Neural cell (in vitro differentiated cells): ENCODE data around the gene TRPM3. TPM values are rescaled to one million over a fixed set of nuclear protein-coding genes. Genes with fewer than 3 reads are reported as not detected.
A peak's percentile ranks its signal among the peaks of the same experiment; 100 is the strongest.

Source experiments
- H2AFZ ChIP-seq: fragments of 200-600, 300-800 bp; sonication (generic), shearing (Covaris generic); 2 replicates; pipeline ENCODE4 v1.6.0; 2014; ENCODE audit warnings: low read depth, mild to moderate bottlenecking, antibody characterized with exemption, low read length, moderate library complexity
- H3F3A ChIP-seq: fragments of 200-600 bp; shearing (Covaris generic); 2 replicates; pipeline ENCODE4 v1.6.1; 2016; ENCODE audit warnings: mild to moderate bottlenecking, moderate library complexity, mixed read lengths, antibody characterized with exemption, low read length; ENCODE audit not compliant: insufficient read depth, poor library complexity, severe bottlenecking
- H3K27ac ChIP-seq: fragments of 200-600, 300-800 bp; sonication (generic), shearing (Covaris generic); 2 replicates; pipeline ENCODE4 v1.5.1; 2014; ENCODE audit warnings: mild to moderate bottlenecking, low read length, moderate library complexity
- H3K27me3 ChIP-seq: fragments of 300-800, 200-600 bp; sonication (generic), shearing (Covaris generic); 2 replicates; pipeline ENCODE4 v1.6.0; 2014; ENCODE audit warnings: mild to moderate bottlenecking, low read depth, low read length, moderate library complexity; ENCODE audit not compliant: insufficient read depth
- H3K36me3 ChIP-seq: fragments of 300-800, 200-600 bp; sonication (generic), shearing (Covaris generic); 2 replicates; pipeline ENCODE4 v1.5.1; 2014; ENCODE audit warnings: mild to moderate bottlenecking, antibody characterized with exemption, low read length, moderate library complexity; ENCODE audit not compliant: insufficient read depth
- H3K4me2 ChIP-seq: fragments of 300-800, 200-600 bp; sonication (generic), shearing (Covaris generic); 2 replicates; pipeline ENCODE4 v1.6.0; 2014; ENCODE audit warnings: mild to moderate bottlenecking, low read length
- H3K4me3 ChIP-seq: fragments of 300-800, 200-600 bp; sonication (generic), shearing (Covaris generic); 2 replicates; pipeline ENCODE4 v1.5.1; 2014; ENCODE audit warnings: mild to moderate bottlenecking, low read length, moderate library complexity
- H3K79me2 ChIP-seq: fragments of 200-600 bp; shearing (Covaris generic); replicated peaks from 2 replicates; pipeline ENCODE4 v1.6.0; 2014; ENCODE audit warnings: mild to moderate bottlenecking, low read length, moderate library complexity; ENCODE audit not compliant: insufficient read depth
- H3K9ac ChIP-seq: fragments of 300-800, 200-600 bp; sonication (generic), shearing (Covaris generic); 2 replicates; pipeline ENCODE4 v1.6.1; 2016; ENCODE audit warnings: mild to moderate bottlenecking, low read length, mixed read lengths
- H3K9me2 ChIP-seq: fragments of 200-600 bp; shearing (Covaris generic); 2 replicates; pipeline ENCODE4 v1.6.1; 2016; ENCODE audit warnings: mild to moderate bottlenecking, low read length, mixed read lengths; ENCODE audit not compliant: insufficient read depth
- H3K9me3 ChIP-seq: fragments of 200-600, 300-800 bp; sonication (generic), shearing (Covaris generic); 2 replicates; pipeline ENCODE4 v1.6.1; 2016; ENCODE audit warnings: mild to moderate bottlenecking, mixed run types, low read length, moderate library complexity, mixed read lengths
- H4K20me1 ChIP-seq: fragments of 200-600 bp; shearing (Covaris generic); 2 replicates; pipeline ENCODE4 v1.6.1; 2016; ENCODE audit warnings: mild to moderate bottlenecking, mixed run types; ENCODE audit not compliant: insufficient read depth
- EP300 ChIP-seq: fragments of 450-650 bp; conservative IDR thresholded peaks from 2 replicates; pipeline ENCODE4 v1.6.1; 2014; ENCODE audit warnings: antibody characterized with exemption, mild to moderate bottlenecking, moderate library complexity; ENCODE audit not compliant: poor library complexity, severe bottlenecking
- EZH2 ChIP-seq: fragments of 200-600, 300-800 bp; shearing (Covaris generic), sonication (generic); IDR thresholded peaks from 2 replicates; pipeline ENCODE4 v1.6.1; 2014; ENCODE audit warnings: antibody characterized with exemption, low read length, borderline replicate concordance, mild to moderate bottlenecking; ENCODE audit not compliant: insufficient read depth, poor library complexity, severe bottlenecking
- MXI1 ChIP-seq: fragments of 450-650 bp; conservative IDR thresholded peaks from 2 replicates; pipeline ENCODE4 v1.6.1; 2014; ENCODE audit warnings: antibody characterized with exemption, mild to moderate bottlenecking; ENCODE audit not compliant: poor library complexity, severe bottlenecking
- POLR2AphosphoS5 ChIP-seq: IDR thresholded peaks from 2 replicates; pipeline ENCODE4 v1.6.1; 2012
- RAD21 ChIP-seq: fragments of 450-650 bp; conservative IDR thresholded peaks from 2 replicates; pipeline ENCODE4 v1.6.1; 2014; ENCODE audit warnings: antibody characterized with exemption, mild to moderate bottlenecking, moderate library complexity
- SMC3 ChIP-seq: fragments of 450-650 bp; conservative IDR thresholded peaks from 2 replicates; pipeline ENCODE4 v1.6.1; 2014; ENCODE audit warnings: antibody characterized with exemption, mild to moderate bottlenecking, moderate library complexity; ENCODE audit not compliant: poor library complexity
- TAF1 ChIP-seq: IDR thresholded peaks from 2 replicates; pipeline ENCODE4 v1.6.1; 2012; ENCODE audit warnings: low read depth
- polyA plus RNA-seq: library from polyadenylated mRNA; depleted of rRNA; stranded (reverse); fragments of >200 nt; gene quantifications from 2 replicates; pipeline ENCODE4 v1.2.3, GENCODE V29; 2014
- TF ChIP-seq, protein P1 (sequence below): IDR thresholded peaks from 2 replicates; pipeline ENCODE4 v1.6.1; 2012; ENCODE audit warnings: borderline replicate concordance
- TF ChIP-seq, protein P2 (sequence below): fragments of 450-650 bp; IDR thresholded peaks from 2 replicates; pipeline ENCODE4 v1.5.1; 2014; ENCODE audit warnings: antibody characterized with exemption, mild to moderate bottlenecking, moderate library complexity; ENCODE audit not compliant: poor library complexity, severe bottlenecking

Gene TRPM3
- polyA plus RNA-seq, 1 donor from 2014 or later = 1.3 TPM

DNA sequence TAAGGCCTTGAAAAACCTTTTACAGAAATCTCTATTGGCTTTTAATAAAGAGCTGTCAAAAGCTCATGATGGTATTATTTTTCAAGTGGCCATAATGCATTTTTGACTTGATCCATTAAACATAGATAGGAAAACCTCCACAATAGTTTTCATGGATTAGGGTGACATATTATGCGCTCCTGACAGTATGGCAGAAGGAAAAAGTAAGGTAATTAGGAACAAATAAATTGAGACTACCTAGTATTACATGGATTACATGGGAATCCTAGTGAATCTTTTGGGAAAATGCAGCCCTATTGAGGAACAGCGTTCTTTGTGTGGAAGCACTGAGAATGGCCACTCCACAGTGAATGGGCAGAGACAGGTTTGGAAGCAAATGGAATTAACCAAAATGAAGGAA, 171.2 kb downstream of the TRPM3 start:
- H3K27me3 ChIP-seq = no peaks in the 10 kb centered on the region
- no peak overlapping the region for H3K4me3 ChIP-seq
- no peak overlapping the region for H2AFZ ChIP-seq
- H3K9me3 ChIP-seq = no peaks in the 10 kb centered on the region
- H3K79me2 ChIP-seq = no peaks in the 10 kb centered on the region
- no peak overlapping the region for H3K4me2 ChIP-seq
- no peak overlapping the region for H3K9ac ChIP-seq
- H4K20me1 ChIP-seq = no peaks in the 10 kb centered on the region
- peak; percentile 27 for TF ChIP-seq POLR2AphosphoS5
- no peak for TF ChIP-seq MXI1
- TF ChIP-seq, protein P1, sequence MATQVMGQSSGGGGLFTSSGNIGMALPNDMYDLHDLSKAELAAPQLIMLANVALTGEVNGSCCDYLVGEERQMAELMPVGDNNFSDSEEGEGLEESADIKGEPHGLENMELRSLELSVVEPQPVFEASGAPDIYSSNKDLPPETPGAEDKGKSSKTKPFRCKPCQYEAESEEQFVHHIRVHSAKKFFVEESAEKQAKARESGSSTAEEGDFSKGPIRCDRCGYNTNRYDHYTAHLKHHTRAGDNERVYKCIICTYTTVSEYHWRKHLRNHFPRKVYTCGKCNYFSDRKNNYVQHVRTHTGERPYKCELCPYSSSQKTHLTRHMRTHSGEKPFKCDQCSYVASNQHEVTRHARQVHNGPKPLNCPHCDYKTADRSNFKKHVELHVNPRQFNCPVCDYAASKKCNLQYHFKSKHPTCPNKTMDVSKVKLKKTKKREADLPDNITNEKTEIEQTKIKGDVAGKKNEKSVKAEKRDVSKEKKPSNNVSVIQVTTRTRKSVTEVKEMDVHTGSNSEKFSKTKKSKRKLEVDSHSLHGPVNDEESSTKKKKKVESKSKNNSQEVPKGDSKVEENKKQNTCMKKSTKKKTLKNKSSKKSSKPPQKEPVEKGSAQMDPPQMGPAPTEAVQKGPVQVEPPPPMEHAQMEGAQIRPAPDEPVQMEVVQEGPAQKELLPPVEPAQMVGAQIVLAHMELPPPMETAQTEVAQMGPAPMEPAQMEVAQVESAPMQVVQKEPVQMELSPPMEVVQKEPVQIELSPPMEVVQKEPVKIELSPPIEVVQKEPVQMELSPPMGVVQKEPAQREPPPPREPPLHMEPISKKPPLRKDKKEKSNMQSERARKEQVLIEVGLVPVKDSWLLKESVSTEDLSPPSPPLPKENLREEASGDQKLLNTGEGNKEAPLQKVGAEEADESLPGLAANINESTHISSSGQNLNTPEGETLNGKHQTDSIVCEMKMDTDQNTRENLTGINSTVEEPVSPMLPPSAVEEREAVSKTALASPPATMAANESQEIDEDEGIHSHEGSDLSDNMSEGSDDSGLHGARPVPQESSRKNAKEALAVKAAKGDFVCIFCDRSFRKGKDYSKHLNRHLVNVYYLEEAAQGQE = peak; percentile 99
- no peak for TF ChIP-seq EZH2
- TF ChIP-seq RAD21 = no peak
- no peaks in the 10 kb centered on the region for H3K36me3 ChIP-seq
- no peaks in the 10 kb centered on the region for H3K9me2 ChIP-seq
- no peak overlapping the region for H3K27ac ChIP-seq
- H3F3A ChIP-seq = no peaks in the 10 kb centered on the region

DNA sequence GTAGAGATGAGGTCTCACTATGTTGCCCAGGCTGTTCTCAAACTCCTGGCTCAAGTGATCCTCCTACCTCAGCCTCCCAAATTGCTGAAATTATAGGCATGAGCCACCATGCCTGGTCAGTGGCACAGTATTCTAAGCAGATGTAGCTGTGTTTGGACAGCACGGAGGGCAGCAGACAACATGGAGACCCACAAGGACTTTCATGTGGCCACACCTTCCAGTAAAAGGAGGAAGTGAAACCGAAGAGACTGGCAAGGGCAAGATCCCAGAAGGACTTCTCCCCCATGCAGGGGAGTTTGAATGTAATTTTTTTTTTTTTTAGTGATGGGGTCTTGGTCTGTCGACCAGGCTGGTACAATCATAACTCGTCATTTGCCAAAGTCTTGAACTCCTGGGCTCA, 172.2 kb downstream of the TRPM3 start:
- Histone ChIP-seq H3K9ac (no peak overlapping the region), H3K9me2 (no peaks in the 10 kb centered on the region), H3F3A (no peaks in the 10 kb centered on the region), H4K20me1 (no peaks in the 10 kb centered on the region), H3K27ac (no peak overlapping the region), H3K36me3 (no peaks in the 10 kb centered on the region), H3K9me3 (no peaks in the 10 kb centered on the region), H3K4me3 (no peak overlapping the region), H2AFZ (no peak overlapping the region), H3K4me2 (no peak overlapping the region), H3K79me2 (no peaks in the 10 kb centered on the region), H3K27me3 (no peaks in the 10 kb centered on the region)
- TF ChIP-seq SMC3 (no peak), MXI1 (no peak)

DNA sequence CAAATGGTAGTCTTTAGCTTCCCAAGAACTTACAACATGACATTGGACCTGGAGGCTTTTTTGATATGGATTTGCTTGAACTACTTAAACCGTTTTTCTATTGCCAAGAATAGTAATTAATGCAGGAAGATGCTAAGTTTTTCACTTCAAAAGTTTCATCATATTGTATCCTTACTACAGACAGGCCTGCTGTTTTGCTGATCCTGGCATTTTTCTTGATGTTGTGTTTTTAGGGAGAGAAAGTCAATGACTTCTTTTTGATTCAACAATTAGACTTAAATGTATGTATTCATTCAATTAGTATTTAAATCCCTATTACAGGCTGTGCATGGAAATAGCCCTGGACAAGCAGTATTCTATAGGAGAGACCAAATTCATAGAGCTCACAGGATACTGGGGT, 172.7 kb downstream of the TRPM3 start:
- Histone ChIP-seq H3K27me3 (no peaks in the 10 kb centered on the region), H3K9me3 (no peaks in the 10 kb centered on the region), H3K9ac (no peak overlapping the region), H3K36me3 (no peaks in the 10 kb centered on the region), H3K79me2 (no peaks in the 10 kb centered on the region), H4K20me1 (no peaks in the 10 kb centered on the region), H3K4me3 (no peak overlapping the region), H2AFZ (no peak overlapping the region), H3K9me2 (no peaks in the 10 kb centered on the region), H3K27ac (no peak overlapping the region), H3F3A (no peaks in the 10 kb centered on the region), H3K4me2 (no peak overlapping the region)
- TF ChIP-seq EZH2 (no peak), SMC3 (no peak), TAF1 (no peak), MXI1 (no peak), RAD21 (no peak), EP300 (no peak), POLR2AphosphoS5 (no peak)
- TF ChIP-seq, protein P1 = no peak
- TF ChIP-seq, protein P2, sequence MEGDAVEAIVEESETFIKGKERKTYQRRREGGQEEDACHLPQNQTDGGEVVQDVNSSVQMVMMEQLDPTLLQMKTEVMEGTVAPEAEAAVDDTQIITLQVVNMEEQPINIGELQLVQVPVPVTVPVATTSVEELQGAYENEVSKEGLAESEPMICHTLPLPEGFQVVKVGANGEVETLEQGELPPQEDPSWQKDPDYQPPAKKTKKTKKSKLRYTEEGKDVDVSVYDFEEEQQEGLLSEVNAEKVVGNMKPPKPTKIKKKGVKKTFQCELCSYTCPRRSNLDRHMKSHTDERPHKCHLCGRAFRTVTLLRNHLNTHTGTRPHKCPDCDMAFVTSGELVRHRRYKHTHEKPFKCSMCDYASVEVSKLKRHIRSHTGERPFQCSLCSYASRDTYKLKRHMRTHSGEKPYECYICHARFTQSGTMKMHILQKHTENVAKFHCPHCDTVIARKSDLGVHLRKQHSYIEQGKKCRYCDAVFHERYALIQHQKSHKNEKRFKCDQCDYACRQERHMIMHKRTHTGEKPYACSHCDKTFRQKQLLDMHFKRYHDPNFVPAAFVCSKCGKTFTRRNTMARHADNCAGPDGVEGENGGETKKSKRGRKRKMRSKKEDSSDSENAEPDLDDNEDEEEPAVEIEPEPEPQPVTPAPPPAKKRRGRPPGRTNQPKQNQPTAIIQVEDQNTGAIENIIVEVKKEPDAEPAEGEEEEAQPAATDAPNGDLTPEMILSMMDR = no peak
